Psoas muscle (tissue), 8 donors: ENCODE measurements around the gene ENAH. TPM values are rescaled to one million over a fixed set of nuclear protein-coding genes. Genes with fewer than 3 reads are reported as not detected.
"Not testable (repeated sequence)": the region's sequence is repeated elsewhere in the genome, so short reads cannot be mapped to it uniquely, and the experiment has no call there.

ENCODE experiments used
- ATAC-seq, 4 donors: fragments of 200-7000 bp; cut with Tn5 transposase; one replicate each; pipeline ENCODE4 v1.9.1; 2020; ENCODE audit warnings: moderate library complexity in 3 of 4, mild to moderate bottlenecking in 2 of 4
- DNase-seq, 2 donors: peaks; one replicate each; pipeline ENCODE4 v3.0.0-alpha.2; 2020
- H3K27ac ChIP-seq: fragments of 200-600 bp; one replicate; pipeline ENCODE4 v1.8.0; 2022
- H3K27me3 ChIP-seq, 3 donors: fragments of 200-600 bp in 1 of 3; one replicate each; pipeline versions ENCODE4 v1.6.1 to v1.8.0; 2013 to 2022; ENCODE audit warnings: low read length in 2 of 3, mild to moderate bottlenecking in 2 of 3, moderate library complexity in 1 of 3; ENCODE audit not compliant: insufficient read depth in 3 of 3
- H3K36me3 ChIP-seq, 2 donors: fragments of 200-600 bp in 1 of 2; one replicate each; pipeline versions ENCODE4 v1.6.1 to v1.8.0; 2013 to 2022; ENCODE audit warnings: low read depth in 1 of 2, mild to moderate bottlenecking in 1 of 2, moderate library complexity in 1 of 2; ENCODE audit not compliant: insufficient read depth in 1 of 2
- H3K4me1 ChIP-seq: fragments of 200-600 bp; one replicate; pipeline ENCODE4 v1.8.0; 2022
- H3K4me3 ChIP-seq: fragments of 200-600 bp; one replicate; pipeline ENCODE4 v1.8.0; 2022; ENCODE audit warnings: mild to moderate bottlenecking
- H3K9me3 ChIP-seq: fragments of 200-600 bp; one replicate; pipeline ENCODE4 v1.8.0; 2022
- WGBS, 3 donors: extraction: QIAGEN DNeasy Blood & Tissue Kit; methylation state at CpG; one replicate each; pipeline versions ENCODE4 v1.1.6 to v1.1.7; 2013; 5-methylcytosine and 5-hydroxymethylcytosine counted together
- intact Hi-C, 2 donors: fragments of 100-400 bp; cut with DNase I; formaldehyde crosslinking; loops; one replicate each; pipeline versions ENCODE4 v1.11.0 to v1.14.2; 2022
- long read RNA-seq, 2 donors: library from polyadenylated mRNA; unstranded; transcript quantifications; one replicate each; pipeline ENCODE4 v2.0.0, GENCODE V29; 2021
- polyA plus RNA-seq, 3 donors: library from polyadenylated mRNA; stranded (reverse); fragments of 200-250 nt; gene quantifications; one replicate each; pipeline ENCODE4 v1.2.3, GENCODE V29; 2013
- total RNA-seq, 4 donors: library from RNA; stranded (reverse); fragmentation: NEBNext Ultra II Directional in 2 of 4; extraction: Animal tissue kit (Norgen Biotek cat#: 25700) in 2 of 4; gene quantifications; one replicate each; pipeline versions ENCODE4 v1.2.1 to v1.2.4, GENCODE V29; 2021 to 2023
- TF ChIP-seq, protein P1 (sequence below): fragments of 200-600 bp; IDR thresholded peaks from one replicate; pipeline ENCODE4 v1.8.0; 2022; ENCODE audit warnings: antibody characterized with exemption
- donor health status: healthy with polysubstance abuse.
- donor health status: DM: no; HTN: no; CAD: no; lungs with moderate emphysema.
- donor health status: Bipolar disorder and iron deficiency.
- donor health status: healthy.
- donor health status: DM: yes; HTN: yes; CAD: no.
- donor health status: DM: no; HTN: no; CAD: no.
- donor health status: DM: no; HTN: no; CAD: no.
- donor health status: DM: yes; HTN: yes; CAD: no.

The ENAH gene
- total RNA-seq (100 to 1,000 TPM; 119 to 262 (median 177) TPM), polyA plus RNA-seq (10 to 100 TPM; 17.1 to 76.4 (median 38.8) TPM)
- long read RNA-seq, donor 1, full-length matches to known transcripts, result 11 of 32 reads
- long read RNA-seq, donor 1, partial matches to known transcripts, result 9 of 32 reads
- long read RNA-seq, donor 1, other reads (novel, unspliced or antisense), result 12 of 32 reads
- long read RNA-seq, donor 2, full-length matches to known transcripts, result 5 of 26 reads
- long read RNA-seq, donor 2, partial matches to known transcripts, result 6 of 26 reads
- long read RNA-seq, donor 2, other reads (novel, unspliced or antisense), result 15 of 26 reads

DNA sequence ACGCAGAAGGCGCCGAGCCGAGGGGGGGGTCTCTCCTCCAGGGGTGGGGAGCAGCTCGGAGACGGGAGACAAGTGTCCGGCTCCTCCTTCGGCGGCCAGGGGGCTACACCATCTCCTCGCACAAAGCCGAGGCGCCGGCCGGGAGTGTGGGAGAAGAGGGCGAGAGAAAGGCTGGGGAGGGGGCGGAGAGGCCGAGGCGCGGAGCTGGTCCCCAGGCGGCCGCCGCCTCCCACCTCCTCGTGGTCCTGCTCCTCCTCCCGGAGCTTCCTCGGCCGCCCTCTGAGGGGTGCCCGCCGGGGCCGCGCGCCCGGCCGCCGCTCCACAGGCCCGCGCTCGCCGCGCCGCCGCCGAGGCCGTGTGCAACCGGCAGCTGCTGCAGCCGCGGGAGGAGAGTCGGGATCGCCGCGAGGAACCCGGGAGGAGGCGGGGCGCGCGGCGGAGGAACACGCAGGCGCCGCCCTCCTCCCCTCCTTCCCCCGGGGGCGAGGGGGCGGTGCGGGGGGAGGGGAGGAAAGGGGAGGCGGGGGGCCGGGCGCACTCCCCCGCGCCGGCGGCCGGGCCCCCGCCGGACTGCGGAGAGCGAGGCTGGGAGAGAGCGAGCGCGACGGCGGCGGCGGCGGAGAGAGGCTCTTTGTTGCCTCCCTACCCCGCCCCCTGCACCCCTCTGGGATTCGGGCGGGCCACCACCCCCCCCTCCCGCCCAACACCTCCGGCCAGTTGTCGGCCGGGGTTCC, at the start of gene ENAH:
ENAH (minus strand) TSS at position 395 of the 734 bp plus-strand sequence. CDS start 433 bp downstream, outside the sequence.
- Histone ChIP-seq H3K4me1 (peaks cover 53% of the 10 kb centered on the region), H3K27ac (peak within 1 kb of the TSS; percentile 99), H3K27me3 (no peaks in the 10 kb centered on the region), H3K4me3 (peak within 1 kb of the TSS; percentile 85), H3K36me3 (no peaks in the 10 kb centered on the region), H3K9me3 (no peaks in the 10 kb centered on the region)
- TF ChIP-seq, protein P1, sequence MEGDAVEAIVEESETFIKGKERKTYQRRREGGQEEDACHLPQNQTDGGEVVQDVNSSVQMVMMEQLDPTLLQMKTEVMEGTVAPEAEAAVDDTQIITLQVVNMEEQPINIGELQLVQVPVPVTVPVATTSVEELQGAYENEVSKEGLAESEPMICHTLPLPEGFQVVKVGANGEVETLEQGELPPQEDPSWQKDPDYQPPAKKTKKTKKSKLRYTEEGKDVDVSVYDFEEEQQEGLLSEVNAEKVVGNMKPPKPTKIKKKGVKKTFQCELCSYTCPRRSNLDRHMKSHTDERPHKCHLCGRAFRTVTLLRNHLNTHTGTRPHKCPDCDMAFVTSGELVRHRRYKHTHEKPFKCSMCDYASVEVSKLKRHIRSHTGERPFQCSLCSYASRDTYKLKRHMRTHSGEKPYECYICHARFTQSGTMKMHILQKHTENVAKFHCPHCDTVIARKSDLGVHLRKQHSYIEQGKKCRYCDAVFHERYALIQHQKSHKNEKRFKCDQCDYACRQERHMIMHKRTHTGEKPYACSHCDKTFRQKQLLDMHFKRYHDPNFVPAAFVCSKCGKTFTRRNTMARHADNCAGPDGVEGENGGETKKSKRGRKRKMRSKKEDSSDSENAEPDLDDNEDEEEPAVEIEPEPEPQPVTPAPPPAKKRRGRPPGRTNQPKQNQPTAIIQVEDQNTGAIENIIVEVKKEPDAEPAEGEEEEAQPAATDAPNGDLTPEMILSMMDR, result no peak
- DNase-seq (peak; percentile 87 to 90), ATAC-seq (peak; percentile 71 to 77 (median 74))
- WGBS, 3 donors, result 0 to 1% (median 0%) methylated on average over 20 to 73 of the region's 90 CpGs
- intact Hi-C loops, result loop anchor here (5.0 to 10.0 kb wide), 3 partner anchors 58 to 164 kb away; no protein-coding TSS in a partner anchor

DNA sequence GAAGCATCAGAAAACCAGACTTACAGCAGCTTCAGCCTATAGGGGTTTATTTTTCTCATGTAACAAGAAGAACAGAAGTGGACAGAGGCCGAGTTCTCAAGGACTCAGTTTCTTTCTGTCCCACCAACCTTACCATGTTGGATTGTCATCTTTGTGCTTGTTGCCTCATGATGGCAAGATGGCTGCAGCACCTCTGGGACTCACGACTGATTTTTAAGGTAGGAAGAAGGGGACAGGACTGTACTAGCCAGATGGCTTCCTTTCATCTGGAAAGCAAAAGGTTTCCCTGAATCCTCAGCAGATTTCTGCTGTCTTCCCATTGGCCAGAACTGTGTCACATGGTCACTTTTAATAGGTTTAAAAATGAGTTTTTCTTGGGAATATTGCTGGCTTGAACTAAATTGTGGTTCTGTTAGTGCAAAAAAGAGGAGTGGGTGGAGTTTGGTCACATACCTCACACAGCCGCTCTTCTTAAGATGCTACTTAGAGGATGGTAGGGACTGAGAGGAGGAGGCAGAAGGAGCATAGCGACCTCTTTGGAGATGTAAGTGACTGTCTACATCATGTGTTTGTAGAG, 48.1 kb upstream of the ENAH start:
- Histone ChIP-seq H3K4me1 (peaks cover 32% of the 10 kb centered on the region), H3K27me3 (no peaks in the 10 kb centered on the region), H3K4me3 (peak overlapping the region; percentile 62), H3K36me3 (no peaks in the 10 kb centered on the region), H3K27ac (peak overlapping the region; percentile 86), H3K9me3 (no peaks in the 10 kb centered on the region)
- 51 to 68% (median 63%) methylated on average over 4 of the region's 4 CpGs for WGBS, 3 donors
- intact Hi-C loops, result loop anchor here in 1 of 2 donors (2.0 kb wide), 1 partner anchor 46 kb away; no protein-coding TSS in a partner anchor
- TF ChIP-seq, protein P1, result no peak
- ATAC-seq (peak; percentile 35 to 72 (median 56)), DNase-seq (no peak)

DNA sequence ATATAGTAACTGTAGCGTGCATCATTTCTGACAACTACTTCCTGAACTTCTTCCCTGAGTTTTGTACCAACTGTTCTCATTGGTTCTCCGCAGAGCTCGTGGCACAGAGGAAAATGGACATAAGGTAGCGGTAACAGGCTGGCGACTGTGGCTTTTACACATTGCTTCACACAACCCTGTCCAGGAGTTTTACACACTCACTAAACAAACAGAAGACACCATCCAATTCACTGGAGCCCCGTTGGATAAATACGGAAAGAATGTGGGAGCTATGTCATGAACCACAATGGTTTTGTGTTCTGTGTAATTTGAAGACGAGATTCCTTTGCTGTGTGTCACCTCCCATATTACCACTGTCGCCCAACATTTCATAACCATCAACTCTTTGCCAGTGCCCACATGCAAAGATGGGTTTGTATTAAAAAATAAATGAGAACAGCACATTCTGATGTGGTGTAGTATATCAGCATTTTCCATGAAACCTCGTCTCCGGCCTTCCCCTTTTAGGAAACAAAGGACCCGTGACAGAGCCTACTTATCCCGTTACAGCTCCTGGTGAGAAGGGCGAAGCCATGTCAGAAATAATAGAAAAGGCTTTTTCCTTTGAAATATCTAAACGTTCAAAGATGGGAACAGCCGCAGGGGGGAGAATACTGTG, 47.4 kb upstream of the ENAH start:
- intact Hi-C loops, result loop anchor here in 1 of 2 donors (2.0 kb wide), 1 partner anchor 45 kb away; no protein-coding TSS in a partner anchor
- Histone ChIP-seq H3K27ac (peak overlapping the region; percentile 86), H3K4me1 (peaks cover 32% of the 10 kb centered on the region), H3K36me3 (no peaks in the 10 kb centered on the region), H3K4me3 (peak overlapping the region; percentile 62), H3K27me3 (no peaks in the 10 kb centered on the region), H3K9me3 (no peaks in the 10 kb centered on the region)
- DNase-seq (no peak), ATAC-seq (peak; percentile 87 to 91 (median 90))
- TF ChIP-seq, protein P1, result no peak
- 30 to 40% (median 32%) methylated on average over 16 of the region's 16 CpGs for WGBS, 3 donors

DNA sequence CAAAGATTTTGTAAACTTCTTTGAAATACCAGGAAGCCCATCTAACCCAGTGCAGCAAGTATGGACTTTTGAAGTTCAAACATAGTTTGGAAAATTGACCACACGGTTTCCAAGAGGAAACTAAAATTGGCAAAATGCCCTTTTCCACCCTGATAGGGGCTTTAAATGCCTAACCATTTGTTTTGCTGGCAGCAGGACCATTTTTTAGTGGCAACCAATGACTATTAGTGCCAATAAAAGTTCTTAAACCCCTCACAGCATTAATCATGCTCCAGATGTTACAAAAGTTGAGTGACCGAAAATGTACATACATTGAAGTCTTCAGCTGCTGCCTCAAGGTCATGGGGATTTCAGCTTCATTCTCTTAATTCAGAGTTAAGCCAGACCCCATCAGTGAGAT, 46.4 kb upstream of the ENAH start:
- intact Hi-C loops, result no loop called here

DNA sequence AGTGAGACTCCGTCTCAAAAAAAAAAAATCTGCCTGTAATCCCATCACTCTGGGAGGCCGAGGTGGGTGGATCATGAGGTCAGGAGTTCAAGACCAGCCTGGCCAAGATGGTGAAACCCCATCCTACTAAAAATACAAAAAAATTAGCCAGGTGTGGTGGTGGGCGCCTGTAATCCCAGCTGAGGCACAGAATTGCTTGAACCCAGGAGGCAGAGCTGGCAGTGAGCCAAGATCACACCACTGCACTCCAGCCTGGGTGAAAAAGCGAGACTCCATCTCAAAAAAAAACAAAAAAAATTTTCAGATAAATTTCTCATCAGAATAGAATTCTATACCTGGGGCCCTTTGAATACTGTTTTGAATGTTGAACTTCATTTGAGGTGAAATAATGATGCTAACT, 45.3 kb upstream of the ENAH start:
- H3K4me3 ChIP-seq, H3K36me3 ChIP-seq, H3K27me3 ChIP-seq, H3K9me3 ChIP-seq, DNase-seq, intact Hi-C loops, ATAC-seq: not testable (repeated sequence)
- peak overlapping the region; percentile 86 for H3K27ac ChIP-seq
- 79 to 91% (median 81%) methylated on average over 4 of the region's 4 CpGs for WGBS, 3 donors
- H3K4me1 ChIP-seq, result peaks cover 32% of the 10 kb centered on the region

More for the DNA sequence above, 46.4 kb upstream of the ENAH start:
- Histone ChIP-seq H3K36me3 (no peaks in the 10 kb centered on the region), H3K4me1 (peaks cover 32% of the 10 kb centered on the region), H3K4me3 (no peak overlapping the region), H3K27ac (peak overlapping the region; percentile 86), H3K27me3 (no peaks in the 10 kb centered on the region), H3K9me3 (no peaks in the 10 kb centered on the region)
- WGBS, 3 donors, result 32 to 47% (median 44%) methylated on average over 2 of the region's 2 CpGs
- ATAC-seq (no peak), DNase-seq (no peak)
- TF ChIP-seq, protein P1, result no peak
